OCI-LY7 (cell line): ENCODE data around the gene MAP1S. TPM values are rescaled to one million over a fixed set of nuclear protein-coding genes. Genes with fewer than 3 reads are reported as not detected.

Experiments used
- BruUV-seq: library from RNA; stranded (reverse); fragments of 400-500 nt; replicated peaks from 2 replicates; lab custom pipeline; 2021; lab: Mats Ljungman, UMichigan
- CTCF ChIA-PET: fragments of 300-600 bp; sonication (Branson Sonifier 250); formaldehyde crosslinking; loops from one replicate; lab custom pipeline; 2022; ENCODE audit warnings: antibody characterized with exemption; ENCODE audit not compliant: unreplicated experiment; lab: Charles Lee
- POLR2A ChIA-PET: fragments of 300-600 bp; sonication (Branson Sonifier 250); formaldehyde crosslinking; loops from one replicate; lab custom pipeline; 2022; ENCODE audit warnings: antibody characterized with exemption; lab: Charles Lee
- DNase-seq: peaks from one replicate; pipeline ENCODE4 v3.0.0-alpha.2; 2015; ENCODE audit warnings: low spot score
- H2AFZ ChIP-seq: fragments of 200-600 bp; sonication (generic), shearing (Covaris generic); 2 replicates; pipeline ENCODE4 v1.6.1; 2014; ENCODE audit warnings: mild to moderate bottlenecking, antibody characterized with exemption, low read length, moderate library complexity
- H3K27ac ChIP-seq: fragments of 200-600 bp; sonication (generic); 2 replicates; pipeline ENCODE4 v1.5.1; 2014; ENCODE audit warnings: mixed run types, low read depth, mild to moderate bottlenecking, moderate library complexity, low read length, inconsistent platforms; ENCODE audit not compliant: poor library complexity, severe bottlenecking
- H3K36me3 ChIP-seq: fragments of 200-600 bp; sonication (generic); 2 replicates; pipeline ENCODE4 v1.6.1; 2014; ENCODE audit warnings: mild to moderate bottlenecking, antibody characterized with exemption, low read length, moderate library complexity, mixed read lengths; ENCODE audit not compliant: insufficient read depth
- H3K4me1 ChIP-seq: fragments of 200-600 bp; sonication (generic); 2 replicates; pipeline ENCODE4 v1.5.1; 2014; ENCODE audit warnings: mild to moderate bottlenecking, low read length; ENCODE audit not compliant: insufficient read depth, poor library complexity, severe bottlenecking
- H3K4me2 ChIP-seq: fragments of 200-600 bp; sonication (generic); 2 replicates; pipeline ENCODE4 v1.6.1; 2014; ENCODE audit warnings: mild to moderate bottlenecking, low read length
- H3K4me3 ChIP-seq: fragments of 200-600 bp; sonication (generic); 2 replicates; pipeline ENCODE4 v1.5.1; 2014; ENCODE audit warnings: mild to moderate bottlenecking, low read depth, low read length; ENCODE audit not compliant: poor library complexity, severe bottlenecking
- H3K79me2 ChIP-seq: fragments of 200-600 bp; sonication (generic); 2 replicates; pipeline ENCODE4 v1.6.1; 2016; ENCODE audit warnings: low read depth, mild to moderate bottlenecking, low read length, moderate library complexity, mixed read lengths; ENCODE audit not compliant: insufficient read depth
- H3K9me2 ChIP-seq: fragments of 200-600 bp; sonication (generic); 2 replicates; pipeline ENCODE4 v1.6.1; 2016; ENCODE audit warnings: mild to moderate bottlenecking, low read length, mixed read lengths; ENCODE audit not compliant: insufficient read depth
- H3K9me3 ChIP-seq: fragments of 200-600 bp; sonication (generic); 2 replicates; pipeline ENCODE4 v1.6.1; 2014; ENCODE audit warnings: mild to moderate bottlenecking, mixed run types, low read length, mixed read lengths
- H4K20me1 ChIP-seq: fragments of 200-600 bp; sonication (generic); 2 replicates; pipeline ENCODE4 v1.6.1; 2014; ENCODE audit warnings: mild to moderate bottlenecking, antibody characterized with exemption, low read length, moderate library complexity, mixed read lengths; ENCODE audit not compliant: insufficient read depth
- CTCF ChIP-seq: fragments of 200-600 bp; sonication (generic); conservative IDR thresholded peaks from 2 replicates; pipeline ENCODE4 v1.5.1; 2014; ENCODE audit warnings: mild to moderate bottlenecking, antibody characterized with exemption, low read length, moderate library complexity, mixed read lengths
- EZH2phosphoT487 ChIP-seq: fragments of 200-600 bp; sonication (generic); IDR thresholded peaks from 2 replicates; pipeline ENCODE4 v1.6.1; 2018; ENCODE audit warnings: low read depth, borderline replicate concordance, mild to moderate bottlenecking, mixed run types, antibody characterized with exemption, low read length, moderate library complexity, mixed read lengths
- intact Hi-C: fragments of 100-400 bp; cut with micrococcal nuclease; formaldehyde crosslinking; loops from one replicate; pipeline ENCODE4 v1.10.0; 2022; ENCODE audit not compliant: unreplicated experiment
- total RNA-seq, 2 experiments: library from RNA; depleted of rRNA in 1 of 2; stranded (reverse); fragments of >200 nt in 1 of 2; shearing (Covaris generic) in 1 of 2; gene quantifications; 2 replicates each; pipeline ENCODE4 v1.2.3, GENCODE V29; 2014 to 2022

Gene MAP1S
- total RNA-seq, 2 experiments from 2014 or later: 31.6 to 53.1 TPM

- CTCF ChIA-PET: no interaction called here
- no TSS peak for BruUV-seq
Measured at GRCh38 chr19:17678836-17679235, 40.4 kb upstream of the MAP1S start.

GRCh38 chr19:17679526-17680229 is 39.6 kb upstream of the MAP1S start:
- no peaks in the 10 kb centered on the region for H3K79me2 ChIP-seq
- BruUV-seq: no TSS peak
- DNase-seq: no peak
- ChIA-PET POLR2A (interaction anchor here (0.6 kb wide), 1 partner anchor 36 kb away, joined by 3 read pairs; no protein-coding TSS in a partner anchor), CTCF (interaction anchor here (0.5 kb wide), 2 partner anchors 31 to 328 kb away, joined by 3 to 4 read pairs; partner anchors contain the start of gene ARRDC2)
- TF ChIP-seq EZH2phosphoT487 (no peak), CTCF (no peak)
- no peaks in the 10 kb centered on the region for H3K4me1 ChIP-seq
- intact Hi-C loops: no loop called here
- no peaks in the 10 kb centered on the region for H3K9me2 ChIP-seq
- H3K27ac ChIP-seq: no peak overlapping the region
- H3K4me2 ChIP-seq: peak overlapping the region; percentile 26; the same call in 1 of the 2 replicates
- no peak overlapping the region for H3K4me3 ChIP-seq
- no peaks in the 10 kb centered on the region for H4K20me1 ChIP-seq
- no peak overlapping the region for H2AFZ ChIP-seq
- H3K9me3 ChIP-seq: no peaks in the 10 kb centered on the region
- no peaks in the 10 kb centered on the region for H3K36me3 ChIP-seq

More at GRCh38 chr19:17678836-17679235, 40.4 kb upstream of the MAP1S start:
- Histone ChIP-seq H3K79me2 (no peaks in the 10 kb centered on the region), H3K4me2 (no peak overlapping the region), H3K9me2 (no peaks in the 10 kb centered on the region), H3K27ac (no peak overlapping the region), H3K4me3 (no peak overlapping the region), H2AFZ (no peak overlapping the region), H3K9me3 (no peaks in the 10 kb centered on the region), H3K36me3 (no peaks in the 10 kb centered on the region), H3K4me1 (no peaks in the 10 kb centered on the region), H4K20me1 (no peaks in the 10 kb centered on the region)
- DNase-seq: no peak
- TF ChIP-seq EZH2phosphoT487 (no peak), CTCF (no peak)
- intact Hi-C loops: no loop called here
- POLR2A ChIA-PET: no interaction called here

- Histone ChIP-seq H3K4me1 (no peaks in the 10 kb centered on the region), H3K27ac (no peak overlapping the region), H3K4me3 (no peak overlapping the region), H2AFZ (no peak overlapping the region), H3K9me3 (no peaks in the 10 kb centered on the region), H3K9me2 (no peaks in the 10 kb centered on the region), H4K20me1 (no peaks in the 10 kb centered on the region), H3K36me3 (no peaks in the 10 kb centered on the region), H3K4me2 (peak overlapping the region; percentile 26), H3K79me2 (no peaks in the 10 kb centered on the region)
- DNase-seq: peak; percentile 29
- TF ChIP-seq EZH2phosphoT487 (no peak), CTCF (no peak)
- CTCF ChIA-PET: no interaction called here
- intact Hi-C loops: no loop called here
- no TSS peak for BruUV-seq
- POLR2A ChIA-PET: no interaction called here
Measured at GRCh38 chr19:17680230-17680722, 39.0 kb upstream of the MAP1S start.
